ENCODE results near the gene AAR2. TPM values are rescaled to one million over a fixed set of nuclear protein-coding genes. Genes with fewer than 3 reads are reported as not detected.

Gene AAR2
- polyA plus RNA-seq, 1 of the 3 experiments (the other 2 are of a cell fraction): 17.4 TPM

DNA sequence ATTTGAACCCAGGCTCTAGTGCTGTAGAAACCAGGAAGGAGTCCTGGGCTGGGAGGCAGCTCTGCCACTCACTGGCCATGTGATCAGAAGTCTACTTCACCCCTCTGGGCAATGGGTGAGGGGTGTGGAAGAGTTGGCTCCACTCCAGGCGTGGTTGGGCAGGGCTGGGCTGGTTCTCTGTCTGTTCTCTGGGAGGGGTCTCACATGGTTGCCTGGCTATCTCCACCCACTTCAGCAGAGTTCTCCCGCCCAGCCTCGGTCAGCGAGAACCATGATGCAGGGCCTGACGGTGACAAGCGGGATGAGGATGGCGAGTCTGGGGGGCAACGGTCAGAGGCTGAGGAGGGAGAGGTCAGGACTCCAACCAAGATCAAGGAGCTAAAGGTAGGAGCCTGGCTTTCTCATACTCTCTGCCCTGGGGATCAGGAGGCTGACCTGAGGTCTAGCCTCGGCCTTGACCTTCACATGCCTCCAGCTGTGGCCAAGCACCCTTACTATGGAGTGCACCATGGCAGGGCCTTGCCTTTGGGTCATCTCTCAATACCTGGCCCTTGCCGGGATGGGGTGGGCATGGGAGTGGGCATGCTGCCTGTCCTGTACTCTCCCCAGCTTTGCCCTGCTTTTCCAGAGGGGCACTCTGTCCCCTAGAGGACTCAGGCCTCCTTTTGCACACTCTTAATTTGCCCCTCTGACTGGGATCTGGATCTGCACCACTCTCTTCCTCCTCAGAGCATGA, 42.1 kb upstream of the AAR2 start:
- POLR2A ChIA-PET: no interaction called here

DNA sequence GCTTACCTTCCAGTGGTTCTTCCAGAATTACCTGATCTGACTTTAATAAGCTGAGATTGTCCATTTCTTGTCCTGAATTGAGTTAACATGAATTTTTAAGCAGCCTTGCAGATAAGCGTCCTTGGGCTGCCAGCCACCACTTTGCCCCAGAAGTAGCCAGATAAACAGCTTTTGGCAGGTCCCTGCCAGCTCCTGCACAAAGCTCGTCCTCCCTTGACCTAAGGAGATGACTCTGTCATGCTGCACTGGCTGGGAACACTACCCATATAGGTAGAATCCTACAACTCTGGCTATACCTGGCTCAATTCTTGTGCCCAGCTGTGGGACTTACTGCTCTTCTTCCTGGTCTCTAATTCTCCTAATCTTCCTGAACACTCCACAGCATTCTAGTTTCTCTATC, 39.6 kb upstream of the AAR2 start:
- TF ChIP-seq TCF12 (IDR thresholded peaks at IDR 0.05): no peak
- TF ChIP-seq, protein P1, sequence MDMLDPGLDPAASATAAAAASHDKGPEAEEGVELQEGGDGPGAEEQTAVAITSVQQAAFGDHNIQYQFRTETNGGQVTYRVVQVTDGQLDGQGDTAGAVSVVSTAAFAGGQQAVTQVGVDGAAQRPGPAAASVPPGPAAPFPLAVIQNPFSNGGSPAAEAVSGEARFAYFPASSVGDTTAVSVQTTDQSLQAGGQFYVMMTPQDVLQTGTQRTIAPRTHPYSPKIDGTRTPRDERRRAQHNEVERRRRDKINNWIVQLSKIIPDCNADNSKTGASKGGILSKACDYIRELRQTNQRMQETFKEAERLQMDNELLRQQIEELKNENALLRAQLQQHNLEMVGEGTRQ (IDR thresholded peaks at IDR 0.05; ENCODE audit: borderline replicate concordance, low read depth, low read length): no peak
- no peak for TF ChIP-seq GATA2 (CRISPR knock-in tag; IDR thresholded peaks at IDR 0.05)
- TF ChIP-seq SIN3A (IDR thresholded peaks at IDR 0.05; ENCODE audit: borderline replicate concordance, low read depth, low read length): no peak
- no peak for TF ChIP-seq SMC3 (IDR thresholded peaks at IDR 0.05; ENCODE audit: low read depth, low read length)
- no peak for TF ChIP-seq RXRA (IDR thresholded peaks at IDR 0.05; ENCODE audit: borderline replicate concordance, low read depth)
- TF ChIP-seq YY1 (IDR thresholded peaks at IDR 0.05; ENCODE audit: low read depth): no peak
- no peak for TF ChIP-seq FOXM1 (IDR thresholded peaks at IDR 0.05; ENCODE audit: low read depth)
- TF ChIP-seq EP300 (IDR thresholded peaks at IDR 0.05; ENCODE audit: borderline replicate concordance in 1 of 2, low read depth in 1 of 2, low read length in 1 of 2): no peak
- TF ChIP-seq IRF3 (IDR thresholded peaks at IDR 0.05; ENCODE audit: low read depth, low read length): no peak
- TF ChIP-seq RFX5 (IDR thresholded peaks at IDR 0.05; ENCODE audit: low read length): no peak
- TF ChIP-seq NFIC (IDR thresholded peaks at IDR 0.05; ENCODE audit: borderline replicate concordance): no peak
- TF ChIP-seq, protein P2, sequence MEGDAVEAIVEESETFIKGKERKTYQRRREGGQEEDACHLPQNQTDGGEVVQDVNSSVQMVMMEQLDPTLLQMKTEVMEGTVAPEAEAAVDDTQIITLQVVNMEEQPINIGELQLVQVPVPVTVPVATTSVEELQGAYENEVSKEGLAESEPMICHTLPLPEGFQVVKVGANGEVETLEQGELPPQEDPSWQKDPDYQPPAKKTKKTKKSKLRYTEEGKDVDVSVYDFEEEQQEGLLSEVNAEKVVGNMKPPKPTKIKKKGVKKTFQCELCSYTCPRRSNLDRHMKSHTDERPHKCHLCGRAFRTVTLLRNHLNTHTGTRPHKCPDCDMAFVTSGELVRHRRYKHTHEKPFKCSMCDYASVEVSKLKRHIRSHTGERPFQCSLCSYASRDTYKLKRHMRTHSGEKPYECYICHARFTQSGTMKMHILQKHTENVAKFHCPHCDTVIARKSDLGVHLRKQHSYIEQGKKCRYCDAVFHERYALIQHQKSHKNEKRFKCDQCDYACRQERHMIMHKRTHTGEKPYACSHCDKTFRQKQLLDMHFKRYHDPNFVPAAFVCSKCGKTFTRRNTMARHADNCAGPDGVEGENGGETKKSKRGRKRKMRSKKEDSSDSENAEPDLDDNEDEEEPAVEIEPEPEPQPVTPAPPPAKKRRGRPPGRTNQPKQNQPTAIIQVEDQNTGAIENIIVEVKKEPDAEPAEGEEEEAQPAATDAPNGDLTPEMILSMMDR (IDR thresholded peaks at IDR 0.05): no peak
- TF ChIP-seq TEAD4 (IDR thresholded peaks at IDR 0.05; ENCODE audit: borderline replicate concordance, insufficient read depth): no peak
- no peak for TF ChIP-seq USF1 (IDR thresholded peaks at IDR 0.05; ENCODE audit: borderline replicate concordance, low read depth)
- no peak for TF ChIP-seq ZBTB33 (IDR thresholded peaks at IDR 0.05; ENCODE audit: borderline replicate concordance, low read depth)
- TF ChIP-seq MXI1 (IDR thresholded peaks at IDR 0.05; ENCODE audit: low read depth, low read length): no peak
- TF ChIP-seq RAD21 (IDR thresholded peaks at IDR 0.05; ENCODE audit: low read length): no peak
- peaks cover 0 to 19% of the 10 kb centered on the region in 2 experiments; a peak in 2 of 4 replicates for H3K4me1 ChIP-seq (ENCODE audit: control insufficient read depth in 1 of 2, insufficient read depth in 2 of 2, low read depth in 1 of 2, low read length in 1 of 2)
- no peak for DNase-seq
- H3K9ac ChIP-seq: no peak overlapping the region
- peaks cover 7% of the 10 kb centered on the region for H3F3A ChIP-seq (replicated peaks; ENCODE audit: insufficient read depth)
- H3K36me3 ChIP-seq (replicated peaks in 1 of 2; ENCODE audit: control insufficient read depth in 1 of 2, insufficient read depth in 2 of 2, low read length in 1 of 2): peaks cover 0 to 33% of the 10 kb centered on the region in 2 experiments
- H3K27ac ChIP-seq (ENCODE audit: low read depth in 2 of 2, low read length in 1 of 2): no peak overlapping the region
- no peak overlapping the region for H2AFZ ChIP-seq (ENCODE audit: low read depth)
- H3K79me2 ChIP-seq (ENCODE audit: insufficient read depth): no peaks in the 10 kb centered on the region
- H3K9me3 ChIP-seq: no peaks in the 10 kb centered on the region
- H3K4me3 ChIP-seq (ENCODE audit: low read depth in 2 of 2, low read length in 1 of 2): no peak overlapping the region
- no peak overlapping the region for H3K4me2 ChIP-seq
- WGBS (ENCODE audit: low lambda C conversion rate): 87% methylated on average over 2 of the region's 2 CpGs
- ChIA-PET CTCF (interaction anchor here (1.2 to 5.9 kb wide), 4 partner anchors 30 to 243 kb away, joined by 3 to 178 read pairs (median 24); partner anchors contain the start of gene EPB41L1), POLR2A (no interaction called here)
- H3K9me2 ChIP-seq: no peaks in the 10 kb centered on the region
- H4K20me1 ChIP-seq (ENCODE audit: insufficient read depth): no peaks in the 10 kb centered on the region
- H3K27me3 ChIP-seq (ENCODE audit: insufficient read depth): no peaks in the 10 kb centered on the region

More for the DNA sequence above, 42.1 kb upstream of the AAR2 start:
- Histone ChIP-seq H3F3A (replicated peaks; ENCODE audit: insufficient read depth) (peaks cover under 1% of the 10 kb centered on the region), H3K9me2 (no peaks in the 10 kb centered on the region), H3K4me1 (ENCODE audit: control insufficient read depth in 1 of 2, insufficient read depth in 2 of 2, low read depth in 1 of 2, low read length in 1 of 2) (peaks cover 0 to 6% of the 10 kb centered on the region in 2 experiments; a peak in 2 of 4 replicates), H4K20me1 (ENCODE audit: insufficient read depth) (no peaks in the 10 kb centered on the region), H3K4me2 (no peak overlapping the region), H3K4me3 (ENCODE audit: low read depth in 2 of 2, low read length in 1 of 2) (no peak overlapping the region), H3K79me2 (ENCODE audit: insufficient read depth) (no peaks in the 10 kb centered on the region), H3K9me3 (no peaks in the 10 kb centered on the region), H3K27ac (ENCODE audit: low read depth in 2 of 2, low read length in 1 of 2) (no peak overlapping the region), H2AFZ (ENCODE audit: low read depth) (no peak overlapping the region), H3K27me3 (ENCODE audit: insufficient read depth) (no peaks in the 10 kb centered on the region), H3K9ac (no peak overlapping the region), H3K36me3 (replicated peaks in 1 of 2; ENCODE audit: control insufficient read depth in 1 of 2, insufficient read depth in 2 of 2, low read length in 1 of 2) (peaks cover 0 to 42% of the 10 kb centered on the region in 2 experiments)
- CTCF ChIA-PET: interaction anchor here (1.2 to 3.2 kb wide), 4 partner anchors 9 to 199 kb away, joined by 3 to 22 read pairs (median 10); no protein-coding TSS in a partner anchor
- no peak for DNase-seq
- WGBS (ENCODE audit: low lambda C conversion rate): 96% methylated on average over 8 of the region's 10 CpGs
- TF ChIP-seq RAD21 (IDR thresholded peaks at IDR 0.05; ENCODE audit: low read length) (no peak), POLR2AphosphoS5 (IDR thresholded peaks at IDR 0.05; ENCODE audit: low read depth, low read length) (no peak), EZH2phosphoT487 (IDR thresholded peaks at IDR 0.05; ENCODE audit: borderline replicate concordance, low read depth) (no peak), EP300 (IDR thresholded peaks at IDR 0.05; ENCODE audit: borderline replicate concordance in 1 of 2, low read depth in 1 of 2, low read length in 1 of 2) (no peak), NRF1 (IDR thresholded peaks at IDR 0.05; ENCODE audit: low read depth, low read length) (no peak)

Data from SK-N-SH (cell line).